ENCODE measurements around the gene DDRGK1.

DNA sequence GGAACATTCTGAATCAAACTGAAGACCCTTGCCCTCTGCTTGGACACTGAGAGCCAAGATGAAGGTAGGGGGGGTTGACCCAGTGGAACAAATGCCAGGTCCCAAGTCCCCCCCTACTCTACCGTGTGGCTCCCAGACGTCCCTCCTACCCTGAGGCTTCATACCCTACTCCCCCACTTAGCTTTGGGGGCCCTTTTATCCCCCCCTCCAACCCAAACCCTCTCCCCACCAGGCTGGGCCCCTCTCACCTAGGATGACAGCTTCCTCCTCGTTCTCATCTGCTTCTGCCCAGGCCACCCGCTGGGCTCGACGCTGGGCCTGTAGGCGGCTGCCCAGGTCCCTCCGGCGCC lies 1.5 kb downstream of the DDRGK1 start:
- TF ChIP-seq POLR2A (IDR thresholded peaks at IDR 0.05) (no peak), EP300 (IDR thresholded peaks at IDR 0.05) (no peak), POLR2AphosphoS5 (IDR thresholded peaks at IDR 0.05) (no peak)
- TF ChIP-seq, protein P1, sequence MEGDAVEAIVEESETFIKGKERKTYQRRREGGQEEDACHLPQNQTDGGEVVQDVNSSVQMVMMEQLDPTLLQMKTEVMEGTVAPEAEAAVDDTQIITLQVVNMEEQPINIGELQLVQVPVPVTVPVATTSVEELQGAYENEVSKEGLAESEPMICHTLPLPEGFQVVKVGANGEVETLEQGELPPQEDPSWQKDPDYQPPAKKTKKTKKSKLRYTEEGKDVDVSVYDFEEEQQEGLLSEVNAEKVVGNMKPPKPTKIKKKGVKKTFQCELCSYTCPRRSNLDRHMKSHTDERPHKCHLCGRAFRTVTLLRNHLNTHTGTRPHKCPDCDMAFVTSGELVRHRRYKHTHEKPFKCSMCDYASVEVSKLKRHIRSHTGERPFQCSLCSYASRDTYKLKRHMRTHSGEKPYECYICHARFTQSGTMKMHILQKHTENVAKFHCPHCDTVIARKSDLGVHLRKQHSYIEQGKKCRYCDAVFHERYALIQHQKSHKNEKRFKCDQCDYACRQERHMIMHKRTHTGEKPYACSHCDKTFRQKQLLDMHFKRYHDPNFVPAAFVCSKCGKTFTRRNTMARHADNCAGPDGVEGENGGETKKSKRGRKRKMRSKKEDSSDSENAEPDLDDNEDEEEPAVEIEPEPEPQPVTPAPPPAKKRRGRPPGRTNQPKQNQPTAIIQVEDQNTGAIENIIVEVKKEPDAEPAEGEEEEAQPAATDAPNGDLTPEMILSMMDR (IDR thresholded peaks at IDR 0.05) = no peak
